HCT116 (cell line): ENCODE measurements around the gene SMIM21.

Experiments
- CEBPB ChIP-seq: IDR thresholded peaks from 2 replicates; pipeline ENCODE4 v1.6.1; 2012; ENCODE audit warnings: low read depth
- EGR1 ChIP-seq: IDR thresholded peaks from 2 replicates; pipeline ENCODE4 v1.6.1; 2012; ENCODE audit warnings: low read depth
- ELF1 ChIP-seq: IDR thresholded peaks from 2 replicates; pipeline ENCODE4 v1.6.1; 2012; ENCODE audit warnings: low read depth, borderline replicate concordance
- EZH2 ChIP-seq: fragments of 200-600 bp; sonication (generic); IDR thresholded peaks from 2 replicates; pipeline ENCODE4 v1.6.1; 2017; ENCODE audit warnings: antibody characterized with exemption, mixed run types
- EZH2phosphoT487 ChIP-seq: fragments of 200-600 bp; IDR thresholded peaks from 2 replicates; pipeline ENCODE4 v1.6.1; 2018; ENCODE audit warnings: antibody characterized with exemption, borderline replicate concordance
- JUND ChIP-seq: IDR thresholded peaks from 2 replicates; pipeline ENCODE4 v1.6.1; 2012
- POLR2AphosphoS5 ChIP-seq: IDR thresholded peaks from 2 replicates; pipeline ENCODE4 v1.6.1; 2011; ENCODE audit warnings: mild to moderate bottlenecking, low read depth, low read length, moderate library complexity
- SP1 ChIP-seq: IDR thresholded peaks from 2 replicates; pipeline ENCODE4 v1.6.1; 2012; ENCODE audit warnings: low read depth
- SRF ChIP-seq: IDR thresholded peaks from 2 replicates; pipeline ENCODE4 v1.6.1; 2012; ENCODE audit warnings: low read depth
- YY1 ChIP-seq: IDR thresholded peaks from 2 replicates; pipeline ENCODE4 v1.6.1; 2011; ENCODE audit warnings: low read length, low read depth, moderate library complexity, mild to moderate bottlenecking; ENCODE audit not compliant: insufficient replicate concordance; ENCODE audit errors: extremely low read depth
- ZNF274 ChIP-seq: fragments of 200-500 bp; sonication (Bioruptor generic); IDR thresholded peaks from 2 replicates; pipeline ENCODE4 v1.6.1; 2014; ENCODE audit warnings: mild to moderate bottlenecking, low read depth, low read length, inconsistent platforms
- TF ChIP-seq, protein P1 (sequence below): IDR thresholded peaks from 2 replicates; pipeline ENCODE4 v1.6.1; 2012; ENCODE audit warnings: low read depth
- TF ChIP-seq, protein P2 (sequence below), 3 experiments: fragments of 200-600 bp in 1 of 3; sonication (generic) in 1 of 3; IDR thresholded peaks in 2 of 3; conservative IDR thresholded peaks in 1 of 3; 2 replicates each; pipeline ENCODE4 v1.5.1; 2012 to 2017; ENCODE audit warnings: low read depth in 2 of 3, low read length in 2 of 3, antibody characterized with exemption in 1 of 3, borderline replicate concordance in 1 of 3, control low read depth in 1 of 3, mild to moderate bottlenecking in 1 of 3, mixed read lengths in 1 of 3, mixed run types in 1 of 3, moderate library complexity in 1 of 3; ENCODE audit not compliant: insufficient read depth in 1 of 3

GRCh38 chr18:75365254-75365629 is 62.3 kb downstream of the SMIM21 start:
- TF ChIP-seq, protein P1, sequence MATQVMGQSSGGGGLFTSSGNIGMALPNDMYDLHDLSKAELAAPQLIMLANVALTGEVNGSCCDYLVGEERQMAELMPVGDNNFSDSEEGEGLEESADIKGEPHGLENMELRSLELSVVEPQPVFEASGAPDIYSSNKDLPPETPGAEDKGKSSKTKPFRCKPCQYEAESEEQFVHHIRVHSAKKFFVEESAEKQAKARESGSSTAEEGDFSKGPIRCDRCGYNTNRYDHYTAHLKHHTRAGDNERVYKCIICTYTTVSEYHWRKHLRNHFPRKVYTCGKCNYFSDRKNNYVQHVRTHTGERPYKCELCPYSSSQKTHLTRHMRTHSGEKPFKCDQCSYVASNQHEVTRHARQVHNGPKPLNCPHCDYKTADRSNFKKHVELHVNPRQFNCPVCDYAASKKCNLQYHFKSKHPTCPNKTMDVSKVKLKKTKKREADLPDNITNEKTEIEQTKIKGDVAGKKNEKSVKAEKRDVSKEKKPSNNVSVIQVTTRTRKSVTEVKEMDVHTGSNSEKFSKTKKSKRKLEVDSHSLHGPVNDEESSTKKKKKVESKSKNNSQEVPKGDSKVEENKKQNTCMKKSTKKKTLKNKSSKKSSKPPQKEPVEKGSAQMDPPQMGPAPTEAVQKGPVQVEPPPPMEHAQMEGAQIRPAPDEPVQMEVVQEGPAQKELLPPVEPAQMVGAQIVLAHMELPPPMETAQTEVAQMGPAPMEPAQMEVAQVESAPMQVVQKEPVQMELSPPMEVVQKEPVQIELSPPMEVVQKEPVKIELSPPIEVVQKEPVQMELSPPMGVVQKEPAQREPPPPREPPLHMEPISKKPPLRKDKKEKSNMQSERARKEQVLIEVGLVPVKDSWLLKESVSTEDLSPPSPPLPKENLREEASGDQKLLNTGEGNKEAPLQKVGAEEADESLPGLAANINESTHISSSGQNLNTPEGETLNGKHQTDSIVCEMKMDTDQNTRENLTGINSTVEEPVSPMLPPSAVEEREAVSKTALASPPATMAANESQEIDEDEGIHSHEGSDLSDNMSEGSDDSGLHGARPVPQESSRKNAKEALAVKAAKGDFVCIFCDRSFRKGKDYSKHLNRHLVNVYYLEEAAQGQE = no peak
- TF ChIP-seq, protein P2, sequence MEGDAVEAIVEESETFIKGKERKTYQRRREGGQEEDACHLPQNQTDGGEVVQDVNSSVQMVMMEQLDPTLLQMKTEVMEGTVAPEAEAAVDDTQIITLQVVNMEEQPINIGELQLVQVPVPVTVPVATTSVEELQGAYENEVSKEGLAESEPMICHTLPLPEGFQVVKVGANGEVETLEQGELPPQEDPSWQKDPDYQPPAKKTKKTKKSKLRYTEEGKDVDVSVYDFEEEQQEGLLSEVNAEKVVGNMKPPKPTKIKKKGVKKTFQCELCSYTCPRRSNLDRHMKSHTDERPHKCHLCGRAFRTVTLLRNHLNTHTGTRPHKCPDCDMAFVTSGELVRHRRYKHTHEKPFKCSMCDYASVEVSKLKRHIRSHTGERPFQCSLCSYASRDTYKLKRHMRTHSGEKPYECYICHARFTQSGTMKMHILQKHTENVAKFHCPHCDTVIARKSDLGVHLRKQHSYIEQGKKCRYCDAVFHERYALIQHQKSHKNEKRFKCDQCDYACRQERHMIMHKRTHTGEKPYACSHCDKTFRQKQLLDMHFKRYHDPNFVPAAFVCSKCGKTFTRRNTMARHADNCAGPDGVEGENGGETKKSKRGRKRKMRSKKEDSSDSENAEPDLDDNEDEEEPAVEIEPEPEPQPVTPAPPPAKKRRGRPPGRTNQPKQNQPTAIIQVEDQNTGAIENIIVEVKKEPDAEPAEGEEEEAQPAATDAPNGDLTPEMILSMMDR (IDR thresholded peaks at IDR 0.05 in 2 of 3, conservative IDR thresholded peaks at IDR 0.05 in 1 of 3; ENCODE audit: borderline replicate concordance in 1 of 3, insufficient read depth in 1 of 3, low read depth in 2 of 3, low read length in 2 of 3) = no peak
- TF ChIP-seq EZH2 = no peak
- TF ChIP-seq POLR2AphosphoS5 = no peak
- TF ChIP-seq SP1 = no peak
- TF ChIP-seq SRF = no peak
- no peak for TF ChIP-seq EGR1
- TF ChIP-seq ZNF274 = no peak
- TF ChIP-seq YY1 = no peak
- no peak for TF ChIP-seq JUND
- TF ChIP-seq ELF1 = no peak
- no peak for TF ChIP-seq EZH2phosphoT487
- TF ChIP-seq CEBPB = no peak
